Chondrocyte (in vitro differentiated cells): ENCODE data around the gene VASN. TPM values are rescaled to one million over a fixed set of nuclear protein-coding genes. Genes with fewer than 3 reads are reported as not detected.

Experiments used
- DNase-seq: peaks from one replicate; pipeline ENCODE4 v3.0.0; 2021; ENCODE audit warnings: mixed read lengths, low spot score
- H3K27ac Mint-ChIP-seq: one replicate; pipeline ENCODE4 v1.8.0; 2021; ENCODE audit warnings: mild to moderate bottlenecking, moderate library complexity, mixed read lengths; ENCODE audit not compliant: unreplicated experiment
- H3K27me3 Mint-ChIP-seq: 2 replicates; pipeline ENCODE4 v1.8.0; 2021; ENCODE audit warnings: low read depth, mixed read lengths
- H3K36me3 Mint-ChIP-seq: 2 replicates; pipeline ENCODE4 v1.8.0; 2021; ENCODE audit warnings: low read depth, mixed read lengths
- H3K4me1 Mint-ChIP-seq: 2 replicates; pipeline ENCODE4 v1.8.0; 2021; ENCODE audit warnings: low read depth, mild to moderate bottlenecking, mixed read lengths
- H3K4me3 Mint-ChIP-seq: one replicate; pipeline ENCODE4 v1.8.0; 2021; ENCODE audit warnings: mild to moderate bottlenecking, moderate library complexity, mixed read lengths; ENCODE audit not compliant: unreplicated experiment
- H3K9me3 Mint-ChIP-seq: 2 replicates; pipeline ENCODE4 v1.8.0; 2021; ENCODE audit warnings: low read depth, mixed read lengths
- CTCF ChIP-seq: fragments of 200-600 bp; sonication (generic); IDR thresholded peaks from 2 replicates; pipeline ENCODE4 v1.5.0; 2021; ENCODE audit warnings: antibody characterized with exemption, mild to moderate bottlenecking, moderate library complexity
- total RNA-seq: library from RNA; stranded (reverse); gene quantifications from 3 replicates; pipeline ENCODE4 v1.2.1, GENCODE V29; 2021

VASN gene
- total RNA-seq, 1 donor from 2014 or later: 82.0 TPM

- Mint-ChIP-seq H3K4me1 (peaks cover 6% of the 10 kb centered on the region), H3K27me3 (no peaks in the 10 kb centered on the region), H3K27ac (no peak overlapping the region), H3K4me3 (no peak overlapping the region), H3K36me3 (peaks cover 11% of the 10 kb centered on the region), H3K9me3 (no peaks in the 10 kb centered on the region)
- peak; percentile 96 for TF ChIP-seq CTCF
- peak; percentile 95 for DNase-seq
Measured at GRCh38 chr16:4402439-4403132, 30.9 kb downstream of the VASN start.

GRCh38 chr16:4403133-4403949 is 31.7 kb downstream of the VASN start:
- TF ChIP-seq CTCF: no peak
- Mint-ChIP-seq H3K4me3 (no peak overlapping the region), H3K9me3 (no peaks in the 10 kb centered on the region), H3K27ac (no peak overlapping the region), H3K4me1 (peaks cover 6% of the 10 kb centered on the region), H3K27me3 (no peaks in the 10 kb centered on the region), H3K36me3 (peaks cover 11% of the 10 kb centered on the region)
- DNase-seq: peak; percentile 83

GRCh38 chr16:4404247-4404966 is 32.8 kb downstream of the VASN start:
- Mint-ChIP-seq H3K27me3 (no peaks in the 10 kb centered on the region), H3K9me3 (no peaks in the 10 kb centered on the region), H3K4me1 (peaks cover 6% of the 10 kb centered on the region), H3K27ac (peak overlapping the region; percentile 79), H3K36me3 (peaks cover 11% of the 10 kb centered on the region), H3K4me3 (no peak overlapping the region)
- DNase-seq: peak; percentile 93
- TF ChIP-seq CTCF: peak; percentile 90

GRCh38 chr16:4404967-4405696 is 33.5 kb downstream of the VASN start:
- Mint-ChIP-seq H3K27me3 (no peaks in the 10 kb centered on the region), H3K4me1 (peaks cover 6% of the 10 kb centered on the region), H3K9me3 (no peaks in the 10 kb centered on the region), H3K27ac (no peak overlapping the region), H3K36me3 (peaks cover 11% of the 10 kb centered on the region), H3K4me3 (no peak overlapping the region)
- peak; percentile 84 for DNase-seq
- no peak for TF ChIP-seq CTCF
